ENCODE results near the gene SLC16A8.

- TF ChIP-seq CTCF (IDR thresholded peaks at IDR 0.05) (no peak), EP300 (IDR thresholded peaks at IDR 0.05) (no peak), POLR2A (IDR thresholded peaks at IDR 0.05) (no peak)
Observed at GRCh38 chr22:38043151-38044039, 40.6 kb downstream of the SLC16A8 start.
